Fibroblast of mammary gland (primary cell): ENCODE data around the gene SLC38A5.

Source experiments
- DNase-seq: peaks from one replicate; pipeline ENCODE4 v3.0.0-alpha.2; 2010; ENCODE audit warnings: low read depth
- H3K4me3 ChIP-seq: 2 replicates; pipeline ENCODE4 v1.5.1; 2011; ENCODE audit warnings: low read depth, mild to moderate bottlenecking, low read length, moderate library complexity; ENCODE audit not compliant: control insufficient read depth
- TF ChIP-seq, protein P1 (sequence below): conservative IDR thresholded peaks from 2 replicates; pipeline ENCODE4 v1.5.1; 2011; ENCODE audit warnings: low read depth, low read length, inconsistent platforms; ENCODE audit not compliant: control insufficient read depth, insufficient read depth

Gene SLC38A5

DNA sequence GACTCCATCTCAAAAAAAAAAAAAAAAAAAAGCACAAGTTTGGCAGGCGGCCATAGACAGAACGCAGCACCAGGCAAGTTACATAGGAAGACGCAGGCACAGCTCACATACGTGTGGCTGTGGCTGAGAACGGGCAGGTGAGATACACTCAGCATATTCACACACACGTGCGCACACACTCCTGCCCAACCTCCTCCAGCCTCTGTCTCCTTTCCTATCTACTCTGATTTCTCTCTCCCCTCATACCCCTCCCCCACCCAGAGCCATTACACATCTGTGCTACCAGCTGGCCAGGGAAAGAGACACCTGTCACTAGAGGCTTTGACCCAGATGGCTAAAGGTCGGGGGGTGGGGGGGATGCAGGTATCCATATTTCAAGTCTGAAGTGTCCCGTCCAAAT lies 2.2 kb upstream of the SLC38A5 start:
- TF ChIP-seq, protein P1, sequence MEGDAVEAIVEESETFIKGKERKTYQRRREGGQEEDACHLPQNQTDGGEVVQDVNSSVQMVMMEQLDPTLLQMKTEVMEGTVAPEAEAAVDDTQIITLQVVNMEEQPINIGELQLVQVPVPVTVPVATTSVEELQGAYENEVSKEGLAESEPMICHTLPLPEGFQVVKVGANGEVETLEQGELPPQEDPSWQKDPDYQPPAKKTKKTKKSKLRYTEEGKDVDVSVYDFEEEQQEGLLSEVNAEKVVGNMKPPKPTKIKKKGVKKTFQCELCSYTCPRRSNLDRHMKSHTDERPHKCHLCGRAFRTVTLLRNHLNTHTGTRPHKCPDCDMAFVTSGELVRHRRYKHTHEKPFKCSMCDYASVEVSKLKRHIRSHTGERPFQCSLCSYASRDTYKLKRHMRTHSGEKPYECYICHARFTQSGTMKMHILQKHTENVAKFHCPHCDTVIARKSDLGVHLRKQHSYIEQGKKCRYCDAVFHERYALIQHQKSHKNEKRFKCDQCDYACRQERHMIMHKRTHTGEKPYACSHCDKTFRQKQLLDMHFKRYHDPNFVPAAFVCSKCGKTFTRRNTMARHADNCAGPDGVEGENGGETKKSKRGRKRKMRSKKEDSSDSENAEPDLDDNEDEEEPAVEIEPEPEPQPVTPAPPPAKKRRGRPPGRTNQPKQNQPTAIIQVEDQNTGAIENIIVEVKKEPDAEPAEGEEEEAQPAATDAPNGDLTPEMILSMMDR: no peak
- no peak for DNase-seq

DNA sequence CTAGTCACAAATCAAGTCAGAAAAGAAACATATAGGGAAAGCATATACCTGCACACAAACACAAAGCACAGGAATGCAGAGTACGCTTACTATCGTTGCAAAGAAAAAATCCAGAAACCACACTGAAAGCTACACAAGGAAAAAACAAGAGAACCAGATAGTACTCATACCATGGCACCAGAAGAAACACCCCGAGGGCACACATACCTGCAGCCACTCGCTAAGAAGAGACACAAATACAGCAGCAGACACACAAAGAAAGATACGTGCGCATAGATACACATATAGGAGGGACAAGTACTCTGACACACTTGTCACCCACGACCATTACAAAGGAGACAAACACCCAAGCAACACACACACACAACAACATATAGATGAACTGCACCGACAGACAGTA lies 1.4 kb upstream of the SLC38A5 start:
- no peak for DNase-seq
- H3K4me3 ChIP-seq: no peak overlapping the region
- TF ChIP-seq, protein P1: no peak

More for the DNA sequence above, 2.2 kb upstream of the SLC38A5 start:
- no peak overlapping the region for H3K4me3 ChIP-seq

DNA sequence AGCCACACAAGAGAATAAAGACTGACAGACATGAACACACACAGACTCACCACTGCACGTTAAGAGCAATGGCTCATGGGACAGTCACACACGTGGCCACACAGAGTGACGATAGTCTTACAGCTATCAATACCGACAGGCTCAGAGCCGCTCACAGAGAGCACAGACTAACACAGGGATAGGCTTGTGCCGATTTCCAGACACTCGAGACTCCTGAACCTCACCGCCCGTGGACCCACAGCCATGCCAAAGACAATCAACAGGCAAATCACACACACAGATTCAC lies 716 bp upstream of the SLC38A5 start:
- TF ChIP-seq, protein P1: no peak
- DNase-seq: no peak
- H3K4me3 ChIP-seq: no peak overlapping the region

DNA sequence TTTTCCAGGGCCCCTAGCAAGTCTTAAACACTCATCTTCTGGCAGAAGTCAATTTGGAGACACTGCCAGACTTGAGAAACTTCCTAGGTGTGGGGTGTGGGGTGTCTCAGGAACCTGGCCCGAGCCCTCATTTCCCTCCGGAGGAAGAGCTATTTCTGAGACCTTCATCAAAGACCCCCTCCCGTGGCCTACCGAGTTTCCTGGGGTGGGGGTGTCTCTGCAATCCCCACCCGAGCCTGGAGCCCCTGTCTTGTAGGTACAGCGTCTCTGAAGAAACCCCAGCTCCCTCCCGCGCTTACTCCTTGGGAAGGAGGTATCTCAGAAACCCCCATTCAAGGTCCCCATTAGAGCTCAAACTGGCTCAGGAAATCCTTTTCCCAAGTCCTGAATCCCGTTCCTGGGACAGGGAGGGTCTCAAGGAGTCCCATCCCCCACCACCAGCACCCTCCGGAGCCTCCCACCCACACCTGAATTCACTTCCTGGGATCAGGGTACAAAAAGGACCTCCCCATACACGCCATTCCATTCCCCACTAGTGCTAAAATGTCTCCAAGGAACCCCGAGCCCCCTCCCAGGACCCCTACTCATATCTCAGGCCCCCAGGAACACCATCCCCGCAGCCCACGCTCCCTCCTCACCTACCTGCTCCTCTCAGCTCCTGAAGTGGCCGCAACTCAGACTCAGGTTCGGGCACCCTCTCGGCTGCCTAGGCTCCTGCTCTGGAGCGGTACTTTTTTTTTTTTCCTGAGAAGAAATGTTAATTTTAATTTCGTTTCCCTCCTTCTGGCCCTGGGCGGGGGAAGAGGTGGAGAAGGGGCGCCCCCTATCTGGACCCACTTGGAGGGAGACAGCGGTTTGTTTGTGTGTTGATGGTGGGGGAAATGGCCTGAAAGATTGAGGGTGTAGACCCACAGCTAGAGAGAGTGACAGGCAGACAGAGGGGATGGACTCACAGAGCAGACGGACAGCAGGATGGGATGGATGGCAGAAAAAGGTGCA lies 1.1 kb downstream of the SLC38A5 start:
- peak overlapping the region; percentile 37 for H3K4me3 ChIP-seq
- no peak for DNase-seq
- TF ChIP-seq, protein P1: no peak

DNA sequence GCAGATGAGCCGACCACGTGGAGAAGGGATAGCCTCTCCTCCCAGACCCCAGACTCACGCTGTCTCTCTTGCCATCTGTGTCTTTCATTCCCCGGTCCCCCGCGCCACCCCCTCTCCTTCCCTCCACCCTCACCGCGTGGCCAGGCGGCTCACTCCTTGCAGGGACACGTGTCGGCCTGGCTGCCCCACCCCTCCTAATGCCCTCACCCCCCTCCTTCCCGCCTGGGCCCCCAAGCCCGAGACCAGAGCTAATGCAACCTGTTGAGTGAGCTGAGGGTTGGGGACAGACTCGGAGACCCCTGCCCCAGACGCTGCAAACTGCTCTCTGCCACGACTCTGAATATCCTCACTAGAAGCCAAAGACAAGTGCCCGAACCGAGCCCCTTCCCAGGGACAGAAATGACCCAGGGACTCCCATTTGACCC lies 1.8 kb downstream of the SLC38A5 start:
- no peak for DNase-seq
- H3K4me3 ChIP-seq: peak overlapping the region; percentile 37
- TF ChIP-seq, protein P1: no peak

DNA sequence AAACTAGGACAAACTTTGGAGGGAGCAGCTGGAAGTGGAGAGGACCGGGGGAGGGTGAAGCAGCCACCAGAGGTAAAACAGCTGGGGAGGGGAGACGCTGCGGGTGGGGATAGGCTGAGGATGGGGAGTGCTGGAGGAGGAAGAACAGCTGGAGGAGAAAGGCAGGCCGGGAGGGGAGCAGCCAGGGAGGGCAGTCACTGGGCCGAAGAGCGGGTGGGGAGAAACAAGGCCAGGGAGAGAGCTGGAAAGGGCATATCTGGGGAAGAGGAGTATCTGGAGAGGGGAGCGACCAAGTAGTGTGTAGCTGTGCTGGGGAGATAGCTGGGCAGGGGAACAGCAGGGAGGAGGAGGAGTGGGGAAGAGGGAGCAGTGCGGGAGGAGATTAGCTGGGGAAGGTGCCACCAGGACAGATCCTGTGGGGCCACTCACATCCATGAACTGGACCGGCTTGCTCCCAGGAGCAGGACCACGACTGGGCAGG lies 2.7 kb downstream of the SLC38A5 start:
- TF ChIP-seq, protein P1: no peak
- no peak for DNase-seq
- H3K4me3 ChIP-seq: peak overlapping the region; percentile 37
